Prostate gland (tissue), 2 donors: ENCODE measurements around the gene SUPT6H. TPM values are rescaled to one million over a fixed set of nuclear protein-coding genes. Genes with fewer than 3 reads are reported as not detected.
A peak's percentile ranks its signal among the peaks of the same experiment; 100 is the strongest.
"Not testable (repeated sequence)": the region's sequence is repeated elsewhere in the genome, so short reads cannot be mapped to it uniquely, and the experiment has no call there.

Source experiments
- DNase-seq: peaks from one replicate; pipeline ENCODE4 v3.0.0-alpha.2; 2019; ENCODE audit warnings: low spot score
- H3K27ac ChIP-seq, 2 donors: fragments of 200-600 bp; sonication (generic); 2 replicates each; pipeline ENCODE4 v1.5.1; 2017 to 2019
- H3K27me3 ChIP-seq: fragments of 200-600 bp; sonication (generic); replicated peaks from 2 replicates; pipeline ENCODE4 v1.5.1; 2019; ENCODE audit not compliant: insufficient read depth
- H3K36me3 ChIP-seq, 2 donors: fragments of 200-600 bp; sonication (generic); 1 replicate in 1 of 2; 2 replicates in 1 of 2; pipeline versions ENCODE4 v1.5.1 to v1.8.1; 2017 to 2019
- H3K4me1 ChIP-seq: fragments of 200-600 bp; sonication (generic); replicated peaks from 2 replicates; pipeline ENCODE4 v1.5.1; 2019
- H3K4me3 ChIP-seq, 2 donors: fragments of 200-600 bp; sonication (generic); 2 replicates each; pipeline ENCODE4 v1.5.1; 2017 to 2019
- H3K9me3 ChIP-seq: fragments of 200-600 bp; sonication (generic); 2 replicates; pipeline ENCODE4 v1.5.1; 2017
- POLR2A ChIP-seq: fragments of 450-650 bp; IDR thresholded peaks from one replicate; pipeline ENCODE4 v1.6.1; 2016; ENCODE audit warnings: antibody characterized with exemption, mild to moderate bottlenecking
- POLR2AphosphoS5 ChIP-seq: sonication (generic); formaldehyde crosslinking; IDR thresholded peaks from one replicate; pipeline ENCODE4 v1.6.1; 2017; ENCODE audit warnings: antibody characterized with exemption
- WGBS: methylation state at CpG from one replicate; pipeline ENCODE4 v1.1.5; 2018; 5-methylcytosine and 5-hydroxymethylcytosine counted together
- intact Hi-C: fragments of 100-400 bp; cut with DNase I; formaldehyde crosslinking; loops from one replicate; pipeline ENCODE4 v1.14.2; 2022
- total RNA-seq, 2 donors: library from RNA; depleted of rRNA; stranded (reverse); fragments of >200 nt; gene quantifications; one replicate each; pipeline ENCODE4 v1.1.0, GENCODE V29; 2016
- TF ChIP-seq, protein P1 (sequence below), 4 experiments: fragments of 200-600 bp in 2 of 4; fragments of 450-650 bp in 2 of 4; sonication (generic) in 2 of 4; IDR thresholded peaks; 1 replicate in 3 of 4; 2 replicates in 1 of 4; pipeline ENCODE4 v1.5.1; 2016 to 2019; ENCODE audit warnings: antibody characterized with exemption in 4 of 4, mild to moderate bottlenecking in 2 of 4, moderate library complexity in 2 of 4

The SUPT6H gene
- total RNA-seq, 2 donors from 2014 or later: 52.7 to 138 TPM

DNA sequence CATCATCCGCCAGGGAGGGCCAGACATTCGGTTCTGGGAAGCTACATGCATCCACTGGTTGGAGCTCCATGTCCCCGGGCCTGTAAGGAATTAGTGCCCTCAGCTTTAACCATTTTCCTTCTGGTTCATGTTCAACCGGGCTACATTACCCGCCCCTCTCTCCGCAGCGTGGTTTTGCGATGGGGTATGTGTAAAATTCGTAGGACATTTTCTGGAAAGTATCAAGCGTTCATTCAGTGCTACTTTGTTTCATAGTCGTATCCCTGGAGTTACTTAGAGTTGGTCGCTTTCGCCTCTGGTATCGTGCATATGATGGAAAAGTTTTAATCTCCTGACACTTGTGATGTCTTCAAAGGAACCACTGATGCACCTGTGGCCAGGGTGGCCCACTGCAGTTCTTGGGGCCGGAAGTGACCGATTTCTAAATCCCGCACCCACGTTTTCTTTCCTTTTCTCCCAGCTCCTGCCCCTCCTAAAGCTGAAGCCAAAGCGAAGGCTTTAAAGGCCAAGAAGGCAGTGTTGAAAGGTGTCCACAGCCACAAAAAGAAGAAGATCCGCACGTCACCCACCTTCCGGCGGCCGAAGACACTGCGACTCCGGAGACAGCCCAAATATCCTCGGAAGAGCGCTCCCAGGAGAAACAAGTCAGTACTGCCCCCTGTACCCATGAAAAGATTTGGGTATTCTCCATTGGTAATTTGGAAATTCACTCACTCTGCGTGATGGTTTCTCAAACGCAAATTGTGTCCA, 58.4 kb downstream of the SUPT6H start:
- no peaks in the 10 kb centered on the region for H3K9me3 ChIP-seq
- peaks cover 5 to 7% of the 10 kb centered on the region in 2 donors for H3K36me3 ChIP-seq
- H3K27ac ChIP-seq: peak overlapping the region; percentile 83 to 87
- H3K4me1 ChIP-seq: peaks cover 30% of the 10 kb centered on the region
- no peaks in the 10 kb centered on the region for H3K27me3 ChIP-seq
- WGBS: 2% methylated on average over 30 of the region's 30 CpGs
- TF ChIP-seq POLR2AphosphoS5: no peak
- TF ChIP-seq, protein P1, sequence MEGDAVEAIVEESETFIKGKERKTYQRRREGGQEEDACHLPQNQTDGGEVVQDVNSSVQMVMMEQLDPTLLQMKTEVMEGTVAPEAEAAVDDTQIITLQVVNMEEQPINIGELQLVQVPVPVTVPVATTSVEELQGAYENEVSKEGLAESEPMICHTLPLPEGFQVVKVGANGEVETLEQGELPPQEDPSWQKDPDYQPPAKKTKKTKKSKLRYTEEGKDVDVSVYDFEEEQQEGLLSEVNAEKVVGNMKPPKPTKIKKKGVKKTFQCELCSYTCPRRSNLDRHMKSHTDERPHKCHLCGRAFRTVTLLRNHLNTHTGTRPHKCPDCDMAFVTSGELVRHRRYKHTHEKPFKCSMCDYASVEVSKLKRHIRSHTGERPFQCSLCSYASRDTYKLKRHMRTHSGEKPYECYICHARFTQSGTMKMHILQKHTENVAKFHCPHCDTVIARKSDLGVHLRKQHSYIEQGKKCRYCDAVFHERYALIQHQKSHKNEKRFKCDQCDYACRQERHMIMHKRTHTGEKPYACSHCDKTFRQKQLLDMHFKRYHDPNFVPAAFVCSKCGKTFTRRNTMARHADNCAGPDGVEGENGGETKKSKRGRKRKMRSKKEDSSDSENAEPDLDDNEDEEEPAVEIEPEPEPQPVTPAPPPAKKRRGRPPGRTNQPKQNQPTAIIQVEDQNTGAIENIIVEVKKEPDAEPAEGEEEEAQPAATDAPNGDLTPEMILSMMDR (IDR thresholded peaks at IDR 0.05): peak in 1 of 4 experiments; percentile 13
- no peak for TF ChIP-seq POLR2A
- no peak for DNase-seq
- peak overlapping the region; percentile 75 to 79 for H3K4me3 ChIP-seq
- intact Hi-C loops: loop anchor here (10.0 kb wide), 1 partner anchor 194 kb away; no protein-coding TSS in a partner anchor

DNA sequence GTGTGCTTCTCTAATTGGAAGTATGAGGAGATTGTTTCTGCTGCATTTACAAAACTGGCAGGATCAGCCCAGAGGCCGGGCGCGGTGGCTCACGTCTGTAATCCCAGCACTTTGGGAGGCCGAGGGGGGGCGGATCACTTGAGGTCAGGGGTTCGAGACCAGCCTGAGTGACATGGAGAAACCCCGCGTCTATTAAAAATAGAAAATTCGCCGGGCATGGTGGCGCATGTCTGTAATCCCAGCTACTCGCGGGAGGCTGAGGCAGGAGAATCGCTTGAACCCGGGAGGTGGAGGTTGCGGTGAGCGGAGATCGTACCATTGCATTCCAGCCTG, 59.0 kb downstream of the SUPT6H start:
- H3K9me3 ChIP-seq, H3K36me3 ChIP-seq, DNase-seq, H3K27me3 ChIP-seq: not testable (repeated sequence)
- H3K27ac ChIP-seq: peak overlapping the region; percentile 83 to 87
- intact Hi-C loops: loop anchor here (10.0 kb wide), 1 partner anchor 194 kb away; no protein-coding TSS in a partner anchor
- 26% methylated on average over 19 of the region's 19 CpGs for WGBS
- H3K4me3 ChIP-seq: peak overlapping the region; percentile 75 to 79
- peaks cover 30% of the 10 kb centered on the region for H3K4me1 ChIP-seq

DNA sequence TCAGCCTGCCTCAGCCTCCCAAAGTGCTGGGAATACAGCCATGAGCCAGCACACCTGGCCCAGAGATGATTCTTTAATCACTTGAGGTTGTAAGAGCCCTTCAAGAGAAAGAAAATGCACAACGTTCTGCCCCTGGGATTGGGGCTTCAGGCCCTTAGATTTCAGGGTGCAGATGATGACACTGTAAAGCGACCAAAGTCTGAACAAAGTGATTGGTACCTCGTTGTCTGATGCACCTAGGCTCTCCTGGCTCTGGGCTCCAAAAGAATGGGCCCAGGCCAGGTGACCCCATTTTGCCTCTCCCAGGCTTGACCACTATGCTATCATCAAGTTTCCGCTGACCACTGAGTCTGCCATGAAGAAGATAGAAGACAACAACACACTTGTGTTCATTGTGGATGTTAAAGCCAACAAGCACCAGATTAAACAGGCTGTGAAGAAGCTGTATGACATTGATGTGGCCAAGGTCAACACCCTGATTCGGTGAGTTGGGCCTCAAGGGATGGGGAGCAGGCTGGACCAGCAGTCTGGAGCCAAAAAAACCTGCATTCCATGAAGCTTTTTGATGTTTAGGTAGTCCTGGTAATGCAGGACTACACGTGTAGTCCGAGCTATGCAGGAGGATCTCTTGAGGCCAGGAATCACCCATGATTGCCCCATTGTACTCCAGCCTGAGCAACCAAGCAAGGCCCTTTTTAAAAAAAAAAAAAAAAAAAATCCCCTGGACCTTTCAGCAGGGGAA, 60.6 kb downstream of the SUPT6H start:
- Histone ChIP-seq H3K36me3 (peaks cover 5 to 7% of the 10 kb centered on the region in 2 donors), H3K9me3 (no peaks in the 10 kb centered on the region), H3K4me3 (no peak overlapping the region), H3K27ac (peak overlapping the region; percentile 83 to 99), H3K27me3 (no peaks in the 10 kb centered on the region), H3K4me1 (peaks cover 23% of the 10 kb centered on the region)
- intact Hi-C loops: loop anchor here (10.0 kb wide), 1 partner anchor 192 kb away; no protein-coding TSS in a partner anchor
- 65% methylated on average over 7 of the region's 7 CpGs for WGBS
- TF ChIP-seq, protein P1 (IDR thresholded peaks at IDR 0.05): no peak
- TF ChIP-seq POLR2A: no peak
- no peak for TF ChIP-seq POLR2AphosphoS5
- no peak for DNase-seq

DNA sequence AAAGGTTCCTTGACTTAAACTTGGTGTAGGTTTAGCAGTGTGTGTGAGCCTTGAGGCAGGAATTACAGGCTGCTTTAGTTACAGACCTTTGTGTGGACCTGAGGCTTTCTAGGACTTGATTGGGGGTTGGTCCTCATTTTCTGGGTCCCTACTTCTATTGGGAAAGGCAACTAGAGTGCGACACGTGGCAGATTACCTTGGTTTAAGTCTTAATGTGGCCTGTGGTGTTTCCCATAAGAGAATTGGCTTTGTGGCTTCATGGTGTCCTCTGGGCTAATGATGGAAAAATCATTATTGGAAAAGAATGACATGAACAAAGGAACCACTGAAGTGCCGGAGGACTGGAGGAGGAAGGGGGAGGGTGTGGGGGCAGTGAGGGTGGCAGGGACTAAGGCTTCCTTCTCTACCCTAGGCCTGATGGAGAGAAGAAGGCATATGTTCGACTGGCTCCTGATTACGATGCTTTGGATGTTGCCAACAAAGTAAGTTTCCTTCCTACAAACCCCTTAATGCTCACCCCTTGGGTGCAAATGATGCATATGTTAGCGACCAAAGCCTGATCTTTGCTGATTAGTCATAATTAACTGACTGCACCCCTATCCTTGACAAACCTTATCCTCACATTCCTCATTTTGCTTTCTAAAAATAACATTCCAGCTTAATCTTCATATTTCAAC, 61.3 kb downstream of the SUPT6H start:
- 65% methylated on average over 6 of the region's 6 CpGs for WGBS
- intact Hi-C loops: loop anchor here (10.0 kb wide), 1 partner anchor 192 kb away; no protein-coding TSS in a partner anchor

More for the DNA sequence above, 61.3 kb downstream of the SUPT6H start:
- H3K9me3 ChIP-seq: no peaks in the 10 kb centered on the region
- H3K4me1 ChIP-seq: peaks cover 23% of the 10 kb centered on the region
- H3K36me3 ChIP-seq: peaks cover 5 to 7% of the 10 kb centered on the region in 2 donors
- DNase-seq: no peak
- H3K27ac ChIP-seq: peak overlapping the region; percentile 99
- TF ChIP-seq, protein P1 (IDR thresholded peaks at IDR 0.05): no peak
- TF ChIP-seq POLR2AphosphoS5: no peak
- no peak for TF ChIP-seq POLR2A
- no peaks in the 10 kb centered on the region for H3K27me3 ChIP-seq
- no peak overlapping the region for H3K4me3 ChIP-seq
